A549 (cell line): ENCODE data around the gene SLC6A12. TPM values are rescaled to one million over a fixed set of nuclear protein-coding genes. Genes with fewer than 3 reads are reported as not detected.

Experiments used
- ATAC-seq, 2 experiments: fragments of 200-7000 bp in 1 of 2; fragments of >200 bp in 1 of 2; cut with Nextera tagmentation in 1 of 2; cut with Tn5 transposase in 1 of 2; 3 replicates each; pipeline versions ENCODE4 v1.8.0 to v1.9.1; 2018 to 2020; ENCODE audit warnings: mild to moderate bottlenecking in 1 of 2, moderate library complexity in 1 of 2
- CTCF ChIA-PET: fragments of 300-600 bp; sonication (Branson Sonifier 250); formaldehyde crosslinking; extraction: SDS; loops from one replicate; lab custom pipeline; 2021; ENCODE audit warnings: antibody characterized with exemption, inconsistent platforms; lab: Yijun Ruan, JAX
- POLR2A ChIA-PET: fragments of 350-600 bp; formaldehyde crosslinking; extraction: SDS; loops from one replicate; lab custom pipeline; 2021; ENCODE audit warnings: antibody characterized with exemption, inconsistent platforms; lab: Yijun Ruan, JAX
- DNase-seq, 2 experiments: peaks; one replicate each; pipeline versions ENCODE4 v3.0.0 to v3.0.0-alpha.2; 2011 to 2016; ENCODE audit warnings: low read depth in 1 of 2, low spot score in 1 of 2
- FAIRE-seq: peaks from 2 replicates; lab custom pipeline; 2011; peaks lifted over from hg19 to GRCh38; lab: Jason Lieb, UNC
- H3K27ac ChIP-seq, 2 experiments: fragments of >200 bp; sonication (Bioruptor Twin); formaldehyde crosslinking; 3 replicates each; pipeline ENCODE4 v1.5.1; 2016 to 2017
- H3K4me1 ChIP-seq: fragments of >200 bp; sonication (Bioruptor Twin); formaldehyde crosslinking; 3 replicates; pipeline ENCODE4 v1.6.1; 2016
- H3K4me2 ChIP-seq: fragments of >200 bp; sonication (Bioruptor Twin); formaldehyde crosslinking; 3 replicates; pipeline ENCODE4 v1.6.1; 2016
- H3K4me3 ChIP-seq: fragments of >200 bp; sonication (Bioruptor Twin); formaldehyde crosslinking; 3 replicates; pipeline ENCODE4 v1.5.1; 2016
- H3K9me3 ChIP-seq: fragments of >200 bp; sonication (Bioruptor Twin); formaldehyde crosslinking; 3 replicates; pipeline ENCODE4 v1.6.1; 2016
- BCL3 ChIP-seq: fragments of >200 bp; sonication (Bioruptor Twin); formaldehyde crosslinking; IDR thresholded peaks from 3 replicates; pipeline ENCODE4 v1.6.1; 2016
- CBX2 ChIP-seq: fragments of 200-600 bp; sonication (generic); IDR thresholded peaks from 2 replicates; pipeline ENCODE4 v1.6.1; 2016; ENCODE audit warnings: low read depth, mild to moderate bottlenecking, borderline replicate concordance
- EHF ChIP-seq: fragments of 250-450 bp; sonication (Bioruptor Pico); IDR thresholded peaks from 2 replicates; pipeline ENCODE4 v1.5.0; 2020; ENCODE audit warnings: mild to moderate bottlenecking
- EP300 ChIP-seq, 2 experiments: fragments of >200 bp; sonication (Bioruptor Twin); formaldehyde crosslinking; IDR thresholded peaks; 2 replicates in 1 of 2; 3 replicates in 1 of 2; pipeline ENCODE4 v1.6.1; 2016 to 2017
- ESRRA ChIP-seq: fragments of 150-350 bp; IDR thresholded peaks from 2 replicates; pipeline ENCODE4 v1.6.1; 2014; ENCODE audit warnings: mild to moderate bottlenecking, low read length, borderline replicate concordance
- FOXS1 ChIP-seq: fragments of 250-450 bp; sonication (Bioruptor Pico); IDR thresholded peaks from 2 replicates; pipeline ENCODE4 v1.5.0; 2020; ENCODE audit warnings: mild to moderate bottlenecking, moderate library complexity
- HES2 ChIP-seq: fragments of >200 bp; sonication (Bioruptor Twin); formaldehyde crosslinking; IDR thresholded peaks from 2 replicates; pipeline ENCODE4 v1.6.1; 2016
- HEYL ChIP-seq: fragments of 250-450 bp; sonication (Bioruptor Pico); IDR thresholded peaks from 2 replicates; pipeline ENCODE4 v1.8.0; 2021; ENCODE audit warnings: mild to moderate bottlenecking, moderate library complexity
- HOXA7 ChIP-seq: fragments of 250-450 bp; sonication (Bioruptor Pico); IDR thresholded peaks from 2 replicates; pipeline ENCODE4 v1.5.0; 2020; ENCODE audit warnings: mild to moderate bottlenecking, moderate library complexity
- HOXB13 ChIP-seq: fragments of 250-450 bp; sonication (Bioruptor Pico); IDR thresholded peaks from 2 replicates; pipeline ENCODE4 v1.5.0; 2020; ENCODE audit warnings: low read depth, mild to moderate bottlenecking, moderate library complexity
- HOXB5 ChIP-seq: fragments of 250-450 bp; sonication (Bioruptor Pico); IDR thresholded peaks from 2 replicates; pipeline ENCODE4 v1.5.0; 2020; ENCODE audit warnings: mild to moderate bottlenecking, moderate library complexity
- JUNB ChIP-seq: fragments of >200 bp; sonication (Bioruptor Twin); formaldehyde crosslinking; IDR thresholded peaks from 2 replicates; pipeline ENCODE4 v1.6.1; 2016
- KDM1A ChIP-seq: fragments of 200-600 bp; sonication (generic); IDR thresholded peaks from 2 replicates; pipeline ENCODE4 v1.6.1; 2016; ENCODE audit warnings: low read depth, mild to moderate bottlenecking
- KDM5A ChIP-seq: fragments of 200-600 bp; sonication (generic); IDR thresholded peaks from 2 replicates; pipeline ENCODE4 v1.6.1; 2016; ENCODE audit warnings: antibody characterized with exemption, mild to moderate bottlenecking
- MAFK ChIP-seq: fragments of 450-650 bp; IDR thresholded peaks from 2 replicates; pipeline ENCODE4 v1.6.1; 2014; ENCODE audit not compliant: partially characterized antibody
- MAX ChIP-seq: IDR thresholded peaks from 2 replicates; pipeline ENCODE4 v1.6.1; 2012
- MYC ChIP-seq: IDR thresholded peaks from 2 replicates; pipeline ENCODE4 v1.6.1; 2012; ENCODE audit warnings: mild to moderate bottlenecking, inconsistent platforms, low read length, improper control_type of control experiment, borderline replicate concordance
- POLR2AphosphoS2 ChIP-seq: conservative IDR thresholded peaks from 2 replicates; pipeline ENCODE4 v1.6.1; 2012; ENCODE audit warnings: low read length, improper control_type of control experiment, inconsistent platforms
- RAD21 ChIP-seq, 2 experiments: fragments of >200 bp in 1 of 2; sonication (Bioruptor Twin) in 1 of 2; formaldehyde crosslinking in 1 of 2; IDR thresholded peaks in 1 of 2; conservative IDR thresholded peaks in 1 of 2; 2 replicates in 1 of 2; 3 replicates in 1 of 2; pipeline ENCODE4 v1.6.1; 2012 to 2018; ENCODE audit warnings: inconsistent platforms in 1 of 2
- RARB ChIP-seq: fragments of 250-450 bp; sonication (Bioruptor Pico); IDR thresholded peaks from 2 replicates; pipeline ENCODE4 v1.8.0; 2021; ENCODE audit warnings: mild to moderate bottlenecking, moderate library complexity
- SMC3 ChIP-seq: fragments of >200 bp; sonication (Bioruptor Twin); formaldehyde crosslinking; IDR thresholded peaks from 3 replicates; pipeline ENCODE4 v1.6.1; 2018; ENCODE audit warnings: inconsistent platforms
- TFCP2L1 ChIP-seq: fragments of 250-450 bp; sonication (Bioruptor Pico); IDR thresholded peaks from 2 replicates; pipeline ENCODE4 v1.5.0; 2021; ENCODE audit warnings: mild to moderate bottlenecking
- ZFP36 ChIP-seq: fragments of 450-650 bp; IDR thresholded peaks from 2 replicates; pipeline ENCODE4 v1.6.1; 2014; ENCODE audit warnings: borderline replicate concordance; ENCODE audit not compliant: partially characterized antibody
- ZNF302 ChIP-seq: fragments of 250-450 bp; sonication (Bioruptor Pico); IDR thresholded peaks from 2 replicates; pipeline ENCODE4 v1.9.0; 2021; ENCODE audit warnings: inconsistent platforms, mild to moderate bottlenecking, moderate library complexity
- ZSCAN20 ChIP-seq: fragments of 250-450 bp; sonication (Bioruptor Pico); IDR thresholded peaks from 2 replicates; pipeline ENCODE4 v1.8.0; 2022; ENCODE audit warnings: mild to moderate bottlenecking, moderate library complexity
- WGBS: methylation state at CpG from one replicate; pipeline ENCODE4 v1.1.6; 2017; ENCODE audit errors: missing lambda C conversion rate; 5-methylcytosine and 5-hydroxymethylcytosine counted together
- polyA plus RNA-seq, 4 experiments: library from polyadenylated mRNA; depleted of rRNA in 3 of 4; stranded (reverse); fragments of >200 nt; fragmentation: RNase III in 1 of 4; extraction: RNeasy Plus Mini Kit Qiagen cat#74134 plus additional on column Dnase treatment in 1 of 4; gene quantifications; 2 replicates in 3 of 4; 3 replicates in 1 of 4; pipeline ENCODE4 v1.2.3, GENCODE V29; 2011 to 2017
- TF ChIP-seq, protein P1 (sequence below): fragments of 450-650 bp; IDR thresholded peaks from 2 replicates; pipeline ENCODE4 v1.6.1; 2014; ENCODE audit warnings: antibody characterized with exemption

Gene SLC6A12
- polyA plus RNA-seq, 2 of the 4 experiments (the other 2 are of a cell fraction): 0.78 to 4.4 TPM

GRCh38 chr12:191541-191940 is 22.4 kb downstream of the SLC6A12 start:
- H3K4me2 ChIP-seq: no peak overlapping the region
- FAIRE-seq: no peak
- DNase-seq: no peak
- TF ChIP-seq MAFK: no peak
- no peak for TF ChIP-seq MYC
- no peak for TF ChIP-seq CBX2
- TF ChIP-seq HEYL: no peak
- TF ChIP-seq POLR2AphosphoS2: no peak
- no peaks in the 10 kb centered on the region for H3K9me3 ChIP-seq
- no peaks in the 10 kb centered on the region for H3K4me1 ChIP-seq
- WGBS: 34% methylated on average over 3 of the region's 3 CpGs
- H3K27ac ChIP-seq: no peak overlapping the region
- POLR2A ChIA-PET: no interaction called here
- CTCF ChIA-PET: interaction anchor here (2.3 to 4.3 kb wide), 2 partner anchors 8 to 28 kb away, joined by 20 to 26 read pairs; no protein-coding TSS in a partner anchor
- no peak for ATAC-seq
- no peak overlapping the region for H3K4me3 ChIP-seq

- Histone ChIP-seq H3K4me2 (no peak overlapping the region), H3K27ac (no peak overlapping the region), H3K4me3 (no peak overlapping the region), H3K9me3 (no peaks in the 10 kb centered on the region), H3K4me1 (no peaks in the 10 kb centered on the region)
- POLR2A ChIA-PET: no interaction called here
- TF ChIP-seq, protein P1, sequence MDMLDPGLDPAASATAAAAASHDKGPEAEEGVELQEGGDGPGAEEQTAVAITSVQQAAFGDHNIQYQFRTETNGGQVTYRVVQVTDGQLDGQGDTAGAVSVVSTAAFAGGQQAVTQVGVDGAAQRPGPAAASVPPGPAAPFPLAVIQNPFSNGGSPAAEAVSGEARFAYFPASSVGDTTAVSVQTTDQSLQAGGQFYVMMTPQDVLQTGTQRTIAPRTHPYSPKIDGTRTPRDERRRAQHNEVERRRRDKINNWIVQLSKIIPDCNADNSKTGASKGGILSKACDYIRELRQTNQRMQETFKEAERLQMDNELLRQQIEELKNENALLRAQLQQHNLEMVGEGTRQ: no peak
- TF ChIP-seq ZNF302: no peak
- FAIRE-seq (no peak), DNase-seq (no peak), ATAC-seq (no peak)
- CTCF ChIA-PET: interaction anchor here (0.5 to 4.3 kb wide), 8 partner anchors 9 to 79 kb away, joined by 3 to 26 read pairs (median 12); no protein-coding TSS in a partner anchor
- WGBS: 73% methylated on average over 6 of the region's 8 CpGs
Observed at GRCh38 chr12:190881-191280, 23.1 kb downstream of the SLC6A12 start.

DNA sequence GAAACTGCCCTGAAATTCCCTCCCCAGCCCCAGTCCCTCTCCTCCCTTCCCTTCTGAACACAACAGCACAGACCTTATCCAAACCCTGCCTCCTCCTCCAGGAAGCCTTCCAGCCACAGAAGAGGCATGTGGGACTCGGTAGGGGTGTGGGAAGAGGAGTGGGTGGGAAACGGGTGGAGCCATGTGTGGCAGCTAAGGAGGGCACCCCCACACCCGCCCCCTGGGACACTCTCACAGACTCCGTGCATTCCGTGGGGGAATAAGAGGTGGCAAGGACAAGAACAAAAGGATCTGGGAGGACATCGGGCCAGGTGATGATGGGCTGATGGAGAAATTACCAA is 24.4 kb downstream of the SLC6A12 start:
- Histone ChIP-seq H3K9me3 (no peaks in the 10 kb centered on the region), H3K4me2 (peak overlapping the region; percentile 98), H3K4me1 (no peaks in the 10 kb centered on the region), H3K27ac (peak overlapping the region in 1 of 2 experiments; percentile 85; a peak in 3 of 6 replicates), H3K4me3 (no peak overlapping the region)
- FAIRE-seq (no peak), DNase-seq (no peak), ATAC-seq (no peak)
- TF ChIP-seq RARB (CRISPR knock-in tag) (no peak), ZFP36 (peak; percentile 81), HES2 (no peak), HOXB5 (CRISPR knock-in tag) (no peak), BCL3 (no peak)
- TF ChIP-seq, protein P1: no peak
- CTCF ChIA-PET: interaction anchor here (0.6 to 4.3 kb wide), 23 partner anchors 10 to 438 kb away, joined by 3 to 26 read pairs (median 5); no protein-coding TSS in a partner anchor
- WGBS: 50% methylated on average over 6 of the region's 6 CpGs
- POLR2A ChIA-PET: no interaction called here

- ChIA-PET CTCF (interaction anchor here (0.6 to 4.3 kb wide), 25 partner anchors 10 to 438 kb away, joined by 3 to 26 read pairs (median 5); no protein-coding TSS in a partner anchor), POLR2A (no interaction called here)
- 9% methylated on average over 46 of the region's 52 CpGs for WGBS
- no peaks in the 10 kb centered on the region for H3K9me3 ChIP-seq
- peak overlapping the region; percentile 98 for H3K4me2 ChIP-seq
- H3K27ac ChIP-seq: peak overlapping the region; percentile 73 to 85
- FAIRE-seq (no peak), ATAC-seq (peak; percentile 82 to 91), DNase-seq (peak; percentile 58 to 85)
- H3K4me3 ChIP-seq: peak overlapping the region; percentile 56
- no peaks in the 10 kb centered on the region for H3K4me1 ChIP-seq
- no peak for TF ChIP-seq TFCP2L1 (CRISPR knock-in tag)
- 0 out of 2 replicates have a peak, but pooled peaks have one; percentile 35 for TF ChIP-seq MYC
- no peak for TF ChIP-seq HOXB13 (CRISPR knock-in tag)
- TF ChIP-seq, protein P1: no peak
- TF ChIP-seq KDM5A: no peak
- TF ChIP-seq HOXA7 (CRISPR knock-in tag): no peak
- TF ChIP-seq EP300 (IDR thresholded peaks at IDR 0.05): no peak
- peak; percentile 44 to 67; a peak in 4 of 5 replicates for TF ChIP-seq RAD21 (conservative IDR thresholded peaks at IDR 0.05 in 1 of 2, IDR thresholded peaks at IDR 0.05 in 1 of 2)
- TF ChIP-seq KDM1A: no peak
- TF ChIP-seq EHF (CRISPR knock-in tag): no peak
- TF ChIP-seq ZSCAN20 (CRISPR knock-in tag): no peak
- no peak for TF ChIP-seq FOXS1 (CRISPR knock-in tag)
- TF ChIP-seq SMC3: peak; percentile 83
- no peak for TF ChIP-seq JUNB
- peak; percentile 52; the same call in 1 of the 2 replicates for TF ChIP-seq MAX
- TF ChIP-seq ESRRA: no peak
- TF ChIP-seq HEYL: no peak
Observed at GRCh38 chr12:188910-189621, 24.9 kb downstream of the SLC6A12 start.
